Brain pericyte (primary cell): ENCODE data around the gene MYLK4.

Experiments used
- DNase-seq: peaks from one replicate; pipeline ENCODE4 v3.0.0-alpha.2; 2012; ENCODE audit warnings: low read depth, low spot score

MYLK4 gene

DNA sequence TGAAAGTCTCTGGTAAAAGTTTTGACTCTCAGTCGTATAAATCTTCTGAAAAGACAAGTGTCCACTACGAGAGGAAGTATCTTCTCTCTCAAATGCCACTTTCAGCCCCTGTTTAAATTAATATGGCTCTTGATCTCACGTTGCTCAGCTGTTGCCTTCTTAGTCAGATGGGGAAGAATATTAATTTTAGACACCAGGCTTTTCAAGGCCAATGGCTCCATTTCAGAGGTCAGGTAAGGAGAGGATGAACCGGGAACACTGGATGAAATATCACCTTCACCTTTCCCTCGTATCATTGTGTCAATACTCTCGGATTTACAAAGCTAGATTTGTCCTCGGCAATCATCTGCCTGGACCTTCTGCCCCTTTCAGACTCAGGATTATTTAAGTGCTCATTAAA is at the start of gene MYLK4:
Gene MYLK4 (minus strand): TSS at position 91 of the 400 bp plus-strand sequence. CDS start 1,628 bp downstream, outside the sequence.
- no peak for DNase-seq

DNA sequence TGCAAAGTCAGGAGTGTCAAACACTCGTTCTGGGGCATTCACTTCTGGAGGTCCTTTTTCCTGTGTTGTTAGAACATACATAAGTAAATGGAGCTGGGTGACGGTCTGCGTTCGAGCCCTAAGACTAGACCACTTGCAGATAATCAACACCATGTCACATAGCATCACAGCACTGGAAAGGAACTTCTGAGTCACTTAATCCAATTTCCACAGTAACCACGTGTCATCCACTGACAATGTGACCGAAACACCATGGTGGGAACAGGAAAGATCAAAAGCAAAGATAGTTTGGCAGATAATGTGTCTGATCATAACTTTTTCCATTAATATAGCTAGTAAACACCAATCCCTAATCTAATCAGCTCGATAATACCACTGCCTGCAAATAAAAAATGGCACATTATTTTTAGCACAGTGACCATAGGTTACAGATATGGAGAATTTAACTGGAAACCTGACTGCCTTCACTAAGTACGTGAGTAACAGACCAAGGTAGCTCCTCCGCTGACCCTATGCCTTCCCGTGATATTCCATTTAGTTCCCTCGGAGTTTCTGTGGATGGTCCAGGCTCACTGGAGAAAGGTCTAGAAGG is 49.3 kb upstream of the MYLK4 start:
- DNase-seq = no peak

DNA sequence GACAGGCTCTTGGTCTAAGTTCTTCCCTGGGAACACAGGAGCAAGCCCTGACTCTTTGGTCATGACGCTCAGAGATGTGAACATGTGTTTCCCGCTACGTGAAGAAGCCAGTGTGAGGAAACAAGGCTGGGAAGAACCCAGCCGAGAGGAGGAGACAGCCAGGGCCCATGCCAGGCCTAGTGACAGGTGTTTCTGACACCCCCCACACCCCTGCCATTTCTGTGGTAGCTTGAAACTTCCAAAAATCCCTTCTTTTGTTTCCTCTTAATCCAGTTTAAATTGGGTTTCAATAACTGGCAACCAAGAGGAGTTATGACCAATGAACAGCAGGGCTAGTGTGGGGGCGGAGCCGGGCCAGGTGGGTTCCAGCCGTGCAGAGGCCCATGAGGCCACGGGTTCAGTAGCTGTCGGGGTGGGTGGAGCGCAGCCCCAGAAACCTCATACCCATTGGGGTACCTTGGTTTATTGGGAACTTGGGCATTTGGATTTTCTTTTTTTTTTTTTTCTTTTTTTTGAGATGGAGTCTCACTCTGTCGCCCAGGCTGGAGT is 47.9 kb upstream of the MYLK4 start:
- no peak for DNase-seq

DNA sequence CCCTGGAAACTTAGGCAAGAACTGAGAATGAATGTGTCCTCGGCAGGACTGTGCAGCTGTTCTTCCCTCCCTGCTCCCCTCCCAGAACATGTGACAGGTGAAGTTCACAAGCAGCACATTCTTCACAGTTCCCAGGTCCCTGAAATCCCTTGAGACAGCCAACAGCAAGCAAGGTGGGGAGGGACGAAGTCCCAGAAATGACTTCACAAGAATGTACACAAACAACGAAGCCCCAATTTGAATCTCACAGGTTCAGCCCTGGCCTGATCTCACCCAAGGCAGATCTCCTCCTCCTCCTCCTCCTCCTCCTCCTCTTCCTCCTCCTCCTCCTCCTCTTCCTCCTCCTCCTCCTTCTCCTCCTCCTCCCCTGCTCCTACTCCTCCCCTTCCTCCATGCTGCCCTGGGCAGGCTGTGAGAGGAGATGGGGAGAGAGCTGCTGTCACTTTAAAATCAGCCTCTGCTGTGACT is 46.9 kb upstream of the MYLK4 start:
- DNase-seq = no peak

DNA sequence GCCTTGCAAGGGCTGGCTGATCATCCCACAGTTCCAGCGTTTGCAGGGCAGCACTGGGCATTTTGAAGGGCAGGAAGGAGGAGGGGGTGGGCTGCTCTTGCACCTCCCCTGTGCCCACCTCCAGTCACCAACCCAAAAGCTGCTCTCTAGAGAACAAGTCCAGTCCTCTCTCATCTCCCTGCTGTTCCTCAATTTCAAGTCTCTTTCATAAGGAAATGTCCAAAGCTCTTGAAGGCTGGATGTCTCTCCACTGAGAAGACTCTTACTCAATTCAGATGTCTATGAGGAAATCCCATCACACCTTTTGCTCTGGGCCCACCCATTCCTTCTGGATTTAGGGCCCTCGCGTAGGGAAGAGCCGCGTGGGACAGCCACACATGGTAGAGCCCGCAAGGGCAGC is 46.1 kb upstream of the MYLK4 start:
- no peak for DNase-seq

DNA sequence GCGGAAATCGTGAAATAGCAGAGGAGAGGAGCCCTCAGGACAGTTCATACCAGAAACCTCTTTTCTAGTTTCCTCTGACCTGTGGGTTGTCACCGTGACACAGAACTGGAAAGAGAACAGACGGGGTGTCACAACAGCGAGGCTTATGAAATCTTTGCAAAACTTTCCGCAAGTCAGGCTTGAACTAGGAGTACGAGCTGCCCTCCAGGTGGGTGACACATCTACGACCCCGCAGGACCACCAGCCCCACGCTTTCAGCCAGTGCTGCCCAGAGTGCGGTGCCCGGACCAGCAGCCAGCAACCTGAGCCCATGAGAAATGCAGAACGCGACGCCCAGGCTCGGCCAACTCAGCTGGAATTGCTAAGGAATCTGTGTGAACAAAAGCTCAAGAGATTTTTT is 45.2 kb upstream of the MYLK4 start:
- no peak for DNase-seq

DNA sequence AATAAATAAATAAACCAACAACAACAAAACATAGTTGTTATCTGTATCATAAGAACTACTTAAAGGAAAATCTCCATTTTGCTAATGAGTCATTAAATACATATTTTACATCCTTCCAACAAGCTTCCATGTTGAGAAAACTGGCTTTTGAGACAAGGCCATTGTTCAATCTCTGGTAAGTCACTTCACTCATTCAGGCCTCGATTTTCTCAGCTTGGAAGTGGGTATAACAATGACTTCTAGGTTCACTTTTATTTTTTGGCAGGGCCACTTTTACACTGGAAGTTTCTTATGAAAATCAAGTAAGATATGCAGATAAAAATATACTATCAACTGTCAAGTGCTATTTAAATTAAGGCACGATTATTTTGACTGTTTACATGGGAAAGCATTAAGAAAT is 44.4 kb upstream of the MYLK4 start:
- no peak for DNase-seq

DNA sequence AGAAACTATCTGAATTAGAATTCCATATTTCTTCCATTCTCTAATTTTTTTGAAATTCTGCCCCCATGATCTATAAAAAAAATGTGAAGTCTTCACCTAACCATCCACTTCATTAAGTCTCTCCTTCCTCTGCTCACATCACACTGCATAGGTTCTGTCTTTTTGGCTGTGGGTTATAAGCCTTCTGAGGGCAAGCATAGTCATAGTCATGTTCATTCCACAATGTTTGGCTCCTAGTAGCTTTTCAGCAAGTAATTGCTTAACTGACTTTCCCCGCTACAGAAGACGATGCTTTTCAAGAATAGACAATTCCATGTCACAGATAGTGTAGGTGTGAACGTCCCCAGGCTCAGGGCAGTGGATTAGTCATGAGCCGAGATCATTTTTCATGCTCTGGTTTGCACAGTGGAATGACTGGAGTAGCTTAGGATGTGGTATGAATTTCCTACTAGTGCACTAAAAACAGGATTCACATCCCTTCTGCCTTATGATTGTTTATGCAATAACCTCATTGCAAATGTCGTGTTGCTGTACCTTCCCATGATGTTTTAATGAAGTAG is 43.5 kb upstream of the MYLK4 start:
- no peak for DNase-seq

DNA sequence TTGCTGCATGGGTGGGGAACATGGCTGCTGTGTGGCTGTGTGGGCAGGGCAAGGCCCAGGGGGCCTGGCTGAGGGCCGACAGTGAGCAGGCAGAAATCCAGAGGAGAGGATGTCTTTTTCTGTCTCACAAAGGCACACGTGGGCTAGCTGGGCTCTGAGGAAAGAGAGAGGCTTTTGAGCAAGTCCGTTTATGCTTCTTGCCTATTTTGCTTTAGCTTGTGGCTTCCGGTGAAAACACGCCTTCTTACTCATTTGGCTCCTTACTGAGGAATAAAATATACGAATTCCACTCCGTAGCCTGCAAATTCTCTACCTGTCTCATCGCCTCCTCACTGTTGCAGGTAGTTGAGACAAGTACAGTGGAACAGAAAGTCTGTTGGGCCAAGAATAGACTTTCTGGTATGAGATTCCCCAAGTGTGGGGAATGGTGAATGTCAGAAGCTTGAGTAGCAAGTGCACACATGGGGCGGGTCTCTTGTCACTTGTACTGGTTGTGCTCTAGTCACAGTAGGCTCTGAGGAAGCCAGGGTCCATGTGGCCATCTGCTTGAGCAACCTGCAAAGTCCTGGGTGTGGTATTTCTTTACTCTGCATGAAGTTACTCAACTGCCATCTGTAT is 42.9 kb upstream of the MYLK4 start:
- no peak for DNase-seq

DNA sequence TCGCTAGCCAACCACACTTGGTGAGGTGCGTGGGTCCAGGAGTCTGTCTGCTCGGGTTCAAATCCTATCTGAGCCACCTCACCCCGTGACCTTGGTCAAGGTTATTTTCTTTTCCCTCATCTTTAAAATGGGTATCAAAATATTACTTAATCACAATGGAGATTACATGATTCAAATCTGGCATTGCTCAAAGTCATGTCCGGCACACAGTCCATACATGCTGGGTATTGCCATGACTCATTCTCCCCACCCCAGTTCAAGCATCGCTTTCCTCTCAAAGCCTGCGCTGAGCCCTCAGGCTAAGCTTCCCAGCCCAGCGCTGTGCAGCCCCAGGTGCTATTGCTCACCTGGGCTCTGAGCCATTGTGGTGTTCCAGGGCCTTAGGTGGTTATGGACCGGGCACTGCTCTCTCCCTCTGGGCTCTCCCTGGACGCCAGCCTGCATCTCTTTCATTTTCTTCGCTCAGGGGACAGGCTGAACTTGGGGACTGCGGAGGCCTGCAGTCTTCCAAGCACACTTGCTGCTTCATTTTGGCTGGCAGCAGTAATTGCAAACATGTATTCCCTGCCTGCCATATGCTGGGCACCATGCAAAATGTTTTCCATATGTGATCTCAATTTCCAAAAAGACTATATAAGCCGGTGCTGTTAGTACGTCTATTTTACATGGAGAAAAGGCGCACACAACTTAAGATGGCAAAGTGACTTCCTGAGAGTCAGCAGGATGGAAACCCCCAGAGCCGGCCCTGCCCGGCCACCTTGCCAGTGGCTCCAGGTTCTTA is 41.8 kb upstream of the MYLK4 start:
- no peak for DNase-seq

DNA sequence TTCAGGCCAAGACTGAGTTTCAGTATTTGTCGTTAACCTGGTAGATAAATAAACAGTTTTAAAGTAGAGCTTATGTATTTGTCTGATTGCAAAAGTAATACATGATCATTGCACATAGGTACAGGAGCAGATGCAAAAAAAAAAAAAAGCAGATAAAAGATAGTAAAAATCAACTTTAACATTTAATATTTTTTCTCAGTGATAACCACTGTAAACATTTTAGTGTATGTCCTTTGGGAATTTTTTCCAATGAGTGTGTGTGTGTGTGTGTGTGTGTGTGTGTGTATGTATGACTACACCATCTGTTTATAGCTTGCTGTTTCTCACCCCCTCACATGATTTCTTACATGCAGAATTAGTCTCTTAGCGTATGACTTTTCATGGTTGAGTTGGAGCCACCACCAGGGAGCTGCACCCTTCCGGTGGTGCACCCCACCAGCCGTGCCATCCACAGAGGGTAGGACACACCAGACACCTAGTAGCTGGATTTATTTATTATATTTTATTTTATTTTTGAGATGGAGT is 40.8 kb upstream of the MYLK4 start:
- no peak for DNase-seq

DNA sequence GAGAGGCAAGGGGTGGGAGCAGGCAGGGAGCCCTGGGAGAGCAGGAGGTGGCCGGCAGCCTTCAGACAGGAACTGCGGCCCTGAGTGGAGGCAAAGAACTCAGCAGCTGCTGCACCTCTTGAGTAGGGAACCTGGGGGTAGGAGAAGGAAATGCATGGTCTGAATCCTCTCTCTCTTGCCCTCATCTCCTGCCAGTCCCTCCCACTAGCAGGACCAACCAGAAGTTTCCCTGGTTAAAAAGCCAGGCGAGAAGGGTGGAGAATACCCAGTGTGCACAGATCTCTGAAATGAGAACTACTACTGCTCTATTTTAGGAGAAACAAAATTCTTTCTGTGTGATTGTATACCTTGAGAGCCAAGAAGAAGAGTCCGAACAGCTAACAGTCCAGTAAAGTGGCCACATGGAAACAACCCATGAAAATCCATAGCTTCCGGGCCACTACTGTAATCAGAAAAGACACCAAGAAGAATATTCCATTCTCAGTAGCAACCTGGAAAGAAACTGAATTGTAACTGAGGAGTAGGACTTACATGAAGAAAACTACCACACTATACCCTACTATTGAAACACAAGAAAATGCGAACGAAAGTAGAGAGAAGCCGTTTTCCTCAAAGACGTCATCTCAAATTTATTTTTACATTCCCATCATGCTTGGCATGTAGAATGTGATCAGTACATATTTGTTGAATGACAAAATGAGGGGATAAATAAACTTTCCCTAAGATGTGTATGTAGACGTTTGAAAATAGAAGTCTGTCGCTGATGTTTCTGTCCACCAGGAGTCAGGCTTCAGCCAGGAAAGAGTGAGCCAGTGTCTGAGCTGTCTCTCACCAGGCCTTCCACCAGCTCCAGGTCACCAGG is 40.1 kb upstream of the MYLK4 start:
- DNase-seq = peak; percentile 38

DNA sequence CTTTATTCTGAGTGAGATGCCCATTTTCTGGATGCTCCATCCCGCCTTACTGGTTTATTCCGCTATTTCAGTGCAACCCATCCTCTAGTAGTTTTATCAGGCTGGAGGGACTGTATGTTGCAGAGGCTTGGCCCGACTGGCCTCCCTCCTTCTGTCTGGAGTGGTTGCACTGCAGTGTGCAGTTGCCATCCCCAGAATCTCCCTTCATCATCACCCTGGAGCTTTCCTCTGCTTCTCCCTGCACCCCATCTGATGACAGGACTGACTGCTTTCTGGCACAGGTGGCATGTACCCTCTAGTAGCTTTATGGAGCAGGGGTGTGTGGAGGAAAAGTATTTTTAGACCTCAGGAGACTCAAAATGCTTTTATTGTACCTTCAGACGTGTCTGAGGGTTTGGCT is 35.5 kb upstream of the MYLK4 start:
- DNase-seq = no peak

DNA sequence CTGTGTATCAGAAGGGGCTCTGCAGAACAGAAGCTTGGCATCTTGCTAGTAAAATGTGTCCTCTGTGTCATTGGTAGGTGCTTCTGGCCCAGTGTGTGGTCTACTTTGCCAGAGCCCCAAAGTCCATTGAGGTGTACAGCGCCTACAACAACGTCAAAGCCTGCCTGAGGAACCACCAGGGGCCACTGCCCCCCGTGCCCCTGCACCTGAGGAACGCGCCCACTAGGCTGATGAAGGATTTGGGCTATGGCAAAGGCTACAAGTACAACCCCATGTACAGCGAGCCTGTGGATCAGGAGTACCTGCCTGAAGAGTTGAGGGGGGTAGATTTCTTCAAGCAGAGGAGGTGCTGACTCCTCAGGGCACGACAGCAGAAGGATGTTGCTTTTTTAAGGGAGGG is 34.2 kb upstream of the MYLK4 start:
- DNase-seq = no peak

DNA sequence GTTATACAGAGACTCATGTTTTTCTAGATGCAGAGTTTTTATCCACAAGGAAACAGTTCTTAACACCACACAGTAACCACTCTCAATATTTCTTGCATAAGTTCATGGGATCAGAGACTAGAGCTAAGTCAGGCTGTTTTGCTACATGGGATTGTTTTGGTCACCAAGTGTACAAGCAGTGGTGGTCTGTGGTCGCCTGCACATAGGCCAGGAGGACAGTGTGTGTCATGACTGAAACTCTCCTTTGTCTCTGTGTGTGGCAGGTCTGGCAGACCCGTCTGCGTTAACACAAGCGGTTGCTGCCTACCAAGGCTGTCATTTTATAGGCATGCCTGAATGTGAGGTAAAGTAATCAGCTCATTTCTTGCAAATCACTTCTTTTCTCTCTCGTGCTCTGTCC is 33.3 kb upstream of the MYLK4 start:
- no peak for DNase-seq

DNA sequence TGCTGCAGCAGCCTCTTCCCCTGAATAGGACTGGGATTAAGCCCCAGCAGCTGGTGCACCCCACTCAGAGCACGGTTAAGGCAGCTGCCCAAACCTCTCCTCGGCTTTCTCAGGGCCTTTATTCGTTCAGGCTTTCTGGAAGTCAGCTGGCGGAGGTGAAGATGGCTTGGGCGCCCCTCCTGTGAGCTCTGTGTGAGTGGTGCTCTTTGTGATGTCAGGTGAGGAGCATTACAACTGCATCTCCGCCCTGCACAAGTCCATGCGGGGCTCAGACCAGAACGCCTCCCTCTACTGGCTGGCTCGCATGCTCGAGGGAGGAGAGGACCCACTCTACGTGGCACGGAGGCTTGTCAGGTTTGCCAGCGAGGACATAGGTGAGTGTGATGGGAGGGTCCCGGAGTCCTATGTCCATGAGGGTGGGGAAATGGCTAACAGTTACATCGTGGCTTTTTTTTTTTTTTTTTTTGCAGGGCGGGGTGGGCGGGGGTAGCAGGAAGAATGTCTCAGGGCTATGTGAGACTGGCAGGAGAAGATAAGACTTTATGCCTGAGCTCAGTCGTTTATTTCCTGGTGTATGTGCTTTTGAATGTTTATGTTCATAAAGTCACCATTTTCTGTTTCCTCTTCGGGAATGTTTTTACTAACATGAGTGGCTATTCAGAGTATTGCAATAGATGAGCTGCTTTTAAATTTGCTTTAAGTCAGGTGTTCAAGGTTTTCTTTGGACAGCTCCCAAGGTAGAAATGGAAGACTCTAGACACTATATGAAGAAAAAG is 32.7 kb upstream of the MYLK4 start:
- DNase-seq = no peak

DNA sequence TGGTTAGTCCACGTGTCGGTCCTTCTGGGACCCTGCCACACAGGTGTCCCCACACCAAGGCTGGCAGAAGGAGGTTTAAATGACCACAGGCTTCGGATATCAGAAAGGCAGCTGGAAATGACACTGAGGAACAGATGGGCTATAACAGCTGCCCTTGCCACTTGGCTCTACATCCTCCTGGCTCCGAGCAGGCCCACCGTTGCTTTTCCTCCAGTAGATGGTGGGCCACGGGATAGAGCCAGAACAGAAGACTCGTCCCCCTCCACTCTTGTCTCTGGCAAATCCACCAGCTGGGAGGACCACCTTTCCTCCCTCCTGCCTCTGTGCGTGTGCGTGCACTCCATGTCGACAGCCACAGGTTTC is 32.1 kb upstream of the MYLK4 start:
- no peak for DNase-seq

DNA sequence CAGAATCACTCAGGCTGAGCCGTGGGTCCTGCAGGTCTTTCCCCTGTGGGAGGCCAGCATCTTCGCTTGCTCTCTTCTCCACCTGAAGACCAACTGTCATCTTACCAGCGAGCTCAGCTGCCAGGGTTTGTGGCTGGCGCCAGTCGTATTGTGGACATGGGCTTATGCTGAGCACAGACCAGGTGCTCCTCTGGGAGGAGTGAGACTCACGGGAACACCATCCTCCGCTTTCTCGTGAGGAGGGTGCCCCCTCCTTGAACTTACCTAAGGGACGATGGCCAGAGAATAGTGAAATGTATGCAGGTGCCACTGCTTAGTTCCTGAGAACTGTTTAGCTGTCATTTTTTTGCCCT is 31.6 kb upstream of the MYLK4 start:
- no peak for DNase-seq

DNA sequence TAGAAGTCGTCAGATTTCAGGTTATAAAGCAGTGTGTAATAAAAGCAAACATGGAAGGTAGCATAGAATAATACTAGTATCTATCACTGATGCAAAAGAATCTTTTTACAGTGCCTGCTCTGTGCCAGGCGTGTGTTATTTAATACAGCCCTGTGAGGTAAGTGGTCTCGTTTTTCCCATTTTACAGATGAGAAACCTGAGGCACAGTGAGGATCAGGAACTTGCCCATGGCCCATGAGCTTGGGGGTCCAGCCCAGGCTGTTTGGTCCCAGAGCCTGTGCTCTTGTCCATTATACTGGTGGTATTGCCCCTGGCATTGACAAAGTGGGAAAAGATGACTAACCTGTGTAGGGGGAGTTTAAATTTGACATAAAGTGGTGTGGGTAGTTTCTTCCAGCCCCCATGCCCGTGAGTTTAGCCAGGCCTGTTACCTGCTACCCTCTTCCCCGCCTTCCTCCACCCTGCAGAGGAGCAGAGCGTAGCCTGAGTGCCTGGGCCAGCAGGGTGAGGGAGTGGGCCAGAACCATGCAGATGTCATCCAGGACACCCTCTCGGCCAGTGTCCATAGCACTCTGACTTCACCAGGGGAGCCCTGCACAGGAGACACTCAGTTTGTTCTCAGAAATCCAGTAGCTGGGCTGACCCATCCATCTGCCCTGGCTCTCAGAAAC is 31.1 kb upstream of the MYLK4 start:
- DNase-seq = no peak
